Duodenal mucosa (tissue), 2 donors: ENCODE measurements around the gene HTR6.

Source experiments
- H3K27ac ChIP-seq: one replicate; pipeline ENCODE4 v1.7.0; 2013; ENCODE audit warnings: low read depth, low read length
- H3K27me3 ChIP-seq, 2 donors: one replicate each; pipeline ENCODE4 v1.7.0; 2013; ENCODE audit warnings: low read length in 2 of 2, control low read depth in 1 of 2; ENCODE audit not compliant: insufficient read depth in 2 of 2, control insufficient read depth in 1 of 2
- H3K36me3 ChIP-seq, 2 donors: one replicate each; pipeline ENCODE4 v1.7.0; 2013; ENCODE audit warnings: low read length in 2 of 2, control low read depth in 1 of 2; ENCODE audit not compliant: insufficient read depth in 2 of 2, control insufficient read depth in 1 of 2
- H3K4me1 ChIP-seq, 2 donors: one replicate each; pipeline ENCODE4 v1.7.0; 2013; ENCODE audit warnings: low read length in 2 of 2, control low read depth in 1 of 2; ENCODE audit not compliant: insufficient read depth in 2 of 2, control insufficient read depth in 1 of 2
- H3K4me3 ChIP-seq, 2 donors: one replicate each; pipeline ENCODE4 v1.7.0; 2013; ENCODE audit warnings: low read length in 2 of 2, low read depth in 1 of 2
- H3K9ac ChIP-seq, 2 donors: one replicate each; pipeline ENCODE4 v1.7.0; 2013; ENCODE audit warnings: low read length in 2 of 2, low read depth in 1 of 2
- H3K9me3 ChIP-seq, 2 donors: one replicate each; pipeline ENCODE4 v1.7.0; 2013; ENCODE audit warnings: low read length in 2 of 2, control low read depth in 1 of 2; ENCODE audit not compliant: control insufficient read depth in 1 of 2

Gene HTR6

DNA sequence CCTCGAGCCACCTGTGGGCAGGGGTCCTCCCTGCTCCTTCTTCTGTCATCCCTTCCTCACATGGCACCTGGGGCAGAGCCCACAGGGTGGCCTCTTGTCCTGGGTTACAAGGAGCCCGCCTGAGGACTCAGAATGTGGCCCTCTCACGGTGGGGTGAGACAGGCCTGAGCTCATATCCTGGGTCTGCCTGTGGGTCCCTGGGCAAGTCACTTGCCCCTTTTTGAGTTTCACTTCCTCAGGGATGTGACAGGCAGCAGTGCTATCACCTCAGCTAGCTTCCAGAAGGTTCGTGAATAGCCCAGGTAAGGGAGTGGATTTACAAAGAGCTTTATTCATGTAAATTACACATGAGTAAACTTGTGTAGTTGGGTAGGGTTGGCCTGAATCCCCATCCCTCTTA, 33.5 kb downstream of the HTR6 start:
- Histone ChIP-seq H3K27me3 (no peaks in the 10 kb centered on the region), H3K27ac (no peak overlapping the region), H3K4me1 (no peaks in the 10 kb centered on the region), H3K9me3 (no peaks in the 10 kb centered on the region), H3K4me3 (no peak overlapping the region), H3K36me3 (peaks cover 18 to 62% of the 10 kb centered on the region in 2 donors), H3K9ac (no peak overlapping the region)

DNA sequence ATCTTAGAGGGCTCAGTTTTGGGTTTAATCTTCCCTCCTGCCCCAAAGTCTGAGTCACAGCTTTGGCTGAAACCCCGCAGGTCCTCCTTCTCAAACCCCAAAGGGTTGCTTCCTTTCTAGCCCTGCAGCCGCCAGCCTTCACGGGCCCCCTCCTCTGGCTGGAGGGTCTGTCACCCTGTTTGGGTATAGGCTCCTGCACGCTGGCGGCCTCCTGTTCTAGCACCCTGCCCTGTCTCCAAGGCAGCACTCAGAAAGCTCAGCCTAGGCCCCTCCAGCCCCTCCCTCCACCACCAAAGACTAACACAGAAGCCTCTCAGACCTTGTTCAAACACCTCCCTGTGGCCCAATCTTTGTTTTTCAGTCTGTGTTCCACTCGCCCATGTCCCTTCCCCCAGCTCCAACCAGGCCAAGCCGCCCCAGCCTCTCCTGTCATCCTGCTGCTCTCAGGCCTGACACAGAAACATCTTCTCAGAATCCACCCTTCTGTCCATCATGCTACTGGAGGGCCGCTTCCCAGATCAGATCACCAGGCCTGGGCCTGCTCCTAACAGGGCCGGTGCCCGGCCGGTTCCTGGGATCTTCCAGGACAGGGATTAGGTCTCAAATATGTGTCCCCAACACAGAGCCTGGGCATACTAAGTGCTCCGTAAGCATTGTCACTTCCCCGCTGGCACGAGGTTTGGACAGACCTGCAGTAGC, 35.6 kb downstream of the HTR6 start:
- Histone ChIP-seq H3K4me1 (peaks cover 0 to 3% of the 10 kb centered on the region in 2 donors), H3K9ac (no peak overlapping the region), H3K36me3 (peaks cover 18 to 46% of the 10 kb centered on the region in 2 donors), H3K9me3 (no peaks in the 10 kb centered on the region), H3K27me3 (no peaks in the 10 kb centered on the region), H3K27ac (no peak overlapping the region), H3K4me3 (no peak overlapping the region)

DNA sequence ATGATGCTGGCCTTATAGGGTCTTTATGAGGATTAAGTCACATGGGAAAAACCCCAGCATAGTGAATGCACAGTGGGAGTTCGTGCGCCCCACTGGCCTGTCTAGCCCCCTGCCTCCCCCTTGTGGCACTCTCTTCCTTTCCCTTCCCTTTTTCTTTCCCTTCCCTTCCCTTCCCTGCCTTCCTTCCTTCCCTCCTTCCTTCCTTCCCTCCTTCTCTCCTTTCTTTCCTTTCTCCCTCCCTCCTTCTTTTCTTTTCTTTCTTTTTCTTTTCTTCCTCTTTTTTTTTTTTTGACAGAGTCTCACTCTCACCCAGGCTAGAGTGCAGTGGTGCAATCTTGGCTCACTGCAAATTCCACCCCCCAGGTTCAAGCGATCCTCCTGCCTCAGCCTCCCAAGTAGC, 38.6 kb downstream of the HTR6 start:
- Histone ChIP-seq H3K9me3 (no peaks in the 10 kb centered on the region), H3K27me3 (no peaks in the 10 kb centered on the region), H3K4me1 (peaks cover 0 to 3% of the 10 kb centered on the region in 2 donors), H3K36me3 (peaks cover 17 to 30% of the 10 kb centered on the region in 2 donors), H3K9ac (no peak overlapping the region), H3K4me3 (no peak overlapping the region), H3K27ac (no peak overlapping the region)

DNA sequence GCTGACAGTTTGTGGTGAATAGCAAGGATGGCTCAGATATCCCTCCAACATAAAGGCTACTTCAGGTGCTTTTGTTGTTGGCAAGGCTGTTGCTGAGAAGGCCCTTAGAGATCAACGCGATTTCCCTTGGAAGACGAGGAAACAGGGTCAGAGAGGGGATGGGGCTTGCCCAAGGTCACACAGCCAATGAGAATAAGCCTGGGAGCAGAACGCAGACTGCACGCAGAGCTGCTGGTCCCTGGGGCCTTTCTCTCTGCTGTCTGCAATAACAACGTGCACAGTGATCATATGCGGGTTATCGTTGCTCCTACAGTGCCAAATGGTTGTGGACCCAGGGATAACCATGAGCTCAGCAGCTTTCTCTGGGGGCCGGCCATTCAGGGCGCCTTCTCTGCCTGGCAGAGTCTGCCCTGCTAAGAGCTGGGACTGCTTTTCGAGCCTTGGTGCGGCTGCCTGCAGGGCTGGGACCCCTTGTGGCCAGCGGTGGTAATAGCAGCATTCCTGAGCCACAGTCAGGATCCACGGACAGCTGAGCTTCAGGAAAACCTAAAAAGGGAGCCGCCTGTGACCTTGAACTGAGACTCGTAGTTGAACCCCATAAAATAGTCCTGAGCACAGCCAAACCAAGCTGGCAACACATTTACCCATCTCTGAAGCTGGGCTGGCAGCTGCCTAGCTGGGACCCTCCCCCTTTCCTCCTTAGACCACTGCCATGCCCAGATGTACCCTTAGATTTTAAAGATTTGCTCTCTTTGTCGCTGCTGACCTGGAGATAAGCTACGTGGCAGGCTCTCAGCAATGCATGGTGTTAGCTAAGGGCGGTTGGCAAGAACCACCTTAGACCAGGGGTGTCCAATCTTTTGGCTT, 39.8 kb downstream of the HTR6 start:
- peaks cover 13 to 31% of the 10 kb centered on the region in 2 donors for H3K36me3 ChIP-seq
- peaks cover 0 to 3% of the 10 kb centered on the region in 2 donors for H3K4me1 ChIP-seq
- no peaks in the 10 kb centered on the region for H3K27me3 ChIP-seq
- no peaks in the 10 kb centered on the region for H3K9me3 ChIP-seq
- H3K4me3 ChIP-seq, result no peak overlapping the region
- no peak overlapping the region for H3K27ac ChIP-seq
- H3K9ac ChIP-seq, result no peak overlapping the region

DNA sequence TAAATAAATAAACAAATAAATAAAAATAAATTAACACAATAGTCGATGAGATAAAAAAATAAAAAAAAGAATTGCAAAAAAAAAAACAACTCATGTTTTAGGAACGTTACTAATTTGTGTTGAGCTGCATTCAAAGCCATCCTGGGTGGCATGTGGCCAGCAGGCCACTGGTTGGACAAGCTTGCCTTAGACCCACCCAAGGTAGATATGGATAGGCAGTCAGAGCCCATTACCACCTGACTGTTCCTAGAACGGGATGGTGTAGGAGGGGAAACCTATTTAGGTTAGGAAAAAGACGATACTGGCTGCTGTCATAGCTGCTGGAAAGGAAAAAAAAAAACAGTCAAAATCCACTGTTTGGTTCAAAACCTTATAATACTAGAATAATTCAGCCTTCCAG, 40.8 kb downstream of the HTR6 start:
- Histone ChIP-seq H3K4me3 (no peak overlapping the region), H3K9ac (no peak overlapping the region)

DNA sequence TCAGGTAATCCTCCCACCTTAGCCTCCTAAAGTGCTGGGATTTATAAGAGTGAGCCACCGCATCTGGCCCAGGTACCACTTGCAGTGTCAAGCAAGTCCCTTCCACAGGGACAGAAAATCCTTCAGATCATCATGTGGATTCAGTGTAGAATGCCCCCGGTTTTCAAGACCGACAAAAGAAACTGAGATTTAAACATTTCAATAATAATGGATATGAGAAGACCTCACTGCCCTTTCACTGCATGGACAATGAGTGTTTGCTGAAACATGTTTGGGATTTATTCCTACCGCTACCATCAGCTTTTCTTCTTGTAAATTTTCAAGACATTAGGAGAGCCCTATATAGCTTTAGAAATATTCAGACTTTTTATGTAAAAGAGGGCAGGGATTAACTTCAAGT, 41.5 kb downstream of the HTR6 start:
- Histone ChIP-seq H3K4me3 (no peak overlapping the region), H3K27ac (no peak overlapping the region), H3K9me3 (no peaks in the 10 kb centered on the region), H3K36me3 (peaks cover 3 to 29% of the 10 kb centered on the region in 2 donors), H3K27me3 (no peaks in the 10 kb centered on the region), H3K9ac (no peak overlapping the region), H3K4me1 (peaks cover 0 to 3% of the 10 kb centered on the region in 2 donors)

More for the DNA sequence above, 40.8 kb downstream of the HTR6 start:
- no peak overlapping the region for H3K27ac ChIP-seq
- no peaks in the 10 kb centered on the region for H3K9me3 ChIP-seq
- H3K27me3 ChIP-seq, result no peaks in the 10 kb centered on the region
- peaks cover 0 to 3% of the 10 kb centered on the region in 2 donors for H3K4me1 ChIP-seq
- H3K36me3 ChIP-seq, result peaks cover 7 to 28% of the 10 kb centered on the region in 2 donors

DNA sequence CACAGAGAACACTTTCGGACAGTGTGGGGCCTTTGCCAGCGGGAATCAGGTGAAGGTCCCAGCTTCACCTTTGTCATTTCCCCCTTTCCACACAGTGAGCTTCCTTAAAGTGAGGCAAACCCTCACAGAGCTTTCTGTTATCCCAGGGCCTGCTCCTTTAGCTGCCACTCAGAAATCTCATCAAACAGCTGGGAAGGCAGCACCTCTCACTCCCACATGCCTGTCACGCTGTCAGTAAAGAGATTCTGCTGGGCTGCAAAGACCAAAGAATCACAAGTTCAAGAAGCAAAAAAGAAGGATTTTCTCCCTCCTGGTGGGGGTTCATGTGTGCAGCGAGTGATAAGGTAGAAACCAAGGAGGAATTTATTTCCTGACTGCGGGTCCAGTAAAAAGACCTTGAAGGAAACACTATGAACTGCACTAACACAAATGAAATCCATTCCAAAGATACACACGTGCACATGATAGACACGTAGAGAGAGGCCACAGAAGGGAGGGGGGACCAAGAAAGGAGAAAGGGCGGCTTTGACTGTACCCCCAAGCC, 44.0 kb downstream of the HTR6 start:
- H3K9me3 ChIP-seq, result no peaks in the 10 kb centered on the region
- H3K9ac ChIP-seq, result no peak overlapping the region
- H3K36me3 ChIP-seq, result peaks cover 6 to 35% of the 10 kb centered on the region in 2 donors
- H3K27ac ChIP-seq, result no peak overlapping the region
- peaks cover 0 to 3% of the 10 kb centered on the region in 2 donors for H3K4me1 ChIP-seq
- H3K4me3 ChIP-seq, result no peak overlapping the region
- no peaks in the 10 kb centered on the region for H3K27me3 ChIP-seq

DNA sequence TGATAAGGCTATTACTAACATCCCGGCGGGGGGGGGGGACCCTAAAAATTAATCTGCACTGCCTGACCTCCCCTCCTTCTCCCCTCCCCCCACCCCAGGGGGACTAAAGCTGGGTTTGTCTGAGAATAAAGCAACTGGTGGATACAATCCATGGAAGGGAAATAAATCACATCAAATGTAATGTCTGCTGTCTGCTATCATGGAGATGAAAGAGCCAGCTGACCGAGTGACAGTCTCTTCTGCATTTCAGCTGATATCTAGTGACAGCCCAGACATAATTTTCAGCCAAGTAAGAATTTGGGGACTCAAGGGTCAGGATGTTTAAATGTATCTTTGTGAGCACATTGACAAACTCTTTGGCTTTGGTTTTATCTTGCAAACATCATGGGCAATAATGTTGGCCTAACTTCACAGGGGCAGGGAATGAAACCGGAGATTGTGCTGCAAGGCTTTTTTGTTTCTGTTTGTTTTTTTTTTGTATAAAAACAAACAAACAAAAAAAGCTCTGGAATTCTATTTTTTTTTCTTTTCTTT, 44.7 kb downstream of the HTR6 start:
- no peaks in the 10 kb centered on the region for H3K27me3 ChIP-seq
- peaks cover 6 to 35% of the 10 kb centered on the region in 2 donors for H3K36me3 ChIP-seq
- H3K9ac ChIP-seq, result no peak overlapping the region
- H3K4me1 ChIP-seq, result peaks cover 0 to 3% of the 10 kb centered on the region in 2 donors
- H3K27ac ChIP-seq, result no peak overlapping the region
- no peaks in the 10 kb centered on the region for H3K9me3 ChIP-seq
- no peak overlapping the region for H3K4me3 ChIP-seq

DNA sequence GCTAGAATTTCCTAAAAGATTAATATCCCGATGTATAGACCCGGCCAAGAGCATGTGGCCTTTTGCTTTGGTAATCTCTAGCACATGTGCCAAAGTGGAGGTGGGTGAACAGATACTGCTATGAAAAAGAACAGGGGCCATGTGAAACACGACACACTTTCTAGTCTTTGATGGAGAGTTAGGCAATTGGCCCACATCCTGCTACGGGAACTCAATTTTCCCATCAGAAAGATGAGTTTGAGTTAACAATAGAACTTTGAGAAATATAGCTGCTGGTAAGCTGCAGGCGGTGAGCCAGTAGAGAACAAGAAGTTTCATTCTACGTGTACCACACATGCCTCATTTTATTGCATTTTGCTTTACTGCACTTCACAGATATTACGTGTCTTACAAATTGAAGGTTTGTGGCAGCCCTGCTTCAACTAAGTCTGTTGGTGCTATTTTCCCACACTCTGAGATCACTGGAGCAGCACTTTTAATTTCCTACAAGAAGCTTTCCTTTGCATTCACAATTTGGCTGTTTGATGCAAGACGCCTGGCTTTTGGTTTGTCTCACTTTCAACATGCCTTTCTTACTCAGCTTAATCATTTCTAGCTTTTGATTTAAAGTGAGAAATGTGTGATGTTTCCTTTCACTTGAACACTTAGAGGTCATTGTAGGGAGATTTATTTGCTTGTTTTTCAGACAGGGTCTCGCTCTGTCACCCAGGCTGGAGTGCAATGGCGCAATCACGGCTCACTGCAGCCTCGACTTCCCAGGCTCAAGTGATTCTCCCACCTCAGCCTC, 46.3 kb downstream of the HTR6 start:
- no peaks in the 10 kb centered on the region for H3K4me1 ChIP-seq
- no peaks in the 10 kb centered on the region for H3K9me3 ChIP-seq
- H3K36me3 ChIP-seq, result peaks cover 3 to 35% of the 10 kb centered on the region in 2 donors
- no peaks in the 10 kb centered on the region for H3K27me3 ChIP-seq
- H3K27ac ChIP-seq, result no peak overlapping the region
- no peak overlapping the region for H3K4me3 ChIP-seq
- H3K9ac ChIP-seq, result no peak overlapping the region
